ENCODE measurements around the gene NPHS2. TPM values are rescaled to one million over a fixed set of nuclear protein-coding genes. Genes with fewer than 3 reads are reported as not detected.

NPHS2 gene
- total and polyA plus RNA-seq, 2 of the 13 experiments (the other 11 are each of a cell fraction or from before 2014, with no cell fraction given), result not detected

GRCh38 chr1:179589509-179589908 lies 13.8 kb upstream of the NPHS2 start:
- ChIA-PET CTCF (ENCODE audit: low intra/inter-chr PET ratio, low total read pairs) (no interaction called here), POLR2A (no interaction called here)
- Histone ChIP-seq H4K20me1 (ENCODE audit: insufficient read depth, low read length) (no peaks in the 10 kb centered on the region), H3K36me3 (replicated peaks in 1 of 2; ENCODE audit: control insufficient read depth in 1 of 2, insufficient read depth in 2 of 2, low read length in 2 of 2) (no peaks in the 10 kb centered on the region), H3K4me1 (ENCODE audit: insufficient read depth, low read length) (no peaks in the 10 kb centered on the region), H3K4me3 (replicated peaks in 1 of 3; ENCODE audit: insufficient read depth in 1 of 3, low read depth in 2 of 3, low read length in 3 of 3) (no peak overlapping the region), H3K4me2 (ENCODE audit: low read depth, low read length) (no peak overlapping the region), H3K9me3 (ENCODE audit: low read length) (no peaks in the 10 kb centered on the region), H3K9ac (ENCODE audit: insufficient read depth, low read depth, low read length) (no peak overlapping the region), H3K79me2 (ENCODE audit: insufficient read depth, low read length) (no peaks in the 10 kb centered on the region), H3K27ac (ENCODE audit: extremely low read length, insufficient read depth, low read length) (no peak overlapping the region), H3K27me3 (ENCODE audit: control insufficient read depth in 1 of 2, insufficient read depth in 2 of 2, low read length in 2 of 2) (peaks cover 0 to 6% of the 10 kb centered on the region in 2 experiments; a peak in 1 of 5 replicates), H2AFZ (ENCODE audit: low read length) (no peak overlapping the region)
- in situ Hi-C loops (cut with HindIII; ENCODE audit: extremely low pct_ligation_motif_present, low pct_unique_long_range_greater_than_20kb) (loop anchor here (25.0 kb wide), 1 partner anchor 327 kb away; no protein-coding TSS in a partner anchor), intact Hi-C loops (cut with micrococcal nuclease; ENCODE audit: unreplicated experiment) (no loop called here)
- WGBS (ENCODE audit: low lambda C conversion rate), result 95% methylated on average over 4 of the region's 4 CpGs
- no peak for FAIRE-seq
- no TSS peak for BruUV-seq (replicated peaks)
- ATAC-seq, result no peak
- DNase-seq (ENCODE audit: low spot score), result no peak
- TF ChIP-seq ZNF737 (CRISPR knock-in tag; IDR thresholded peaks at IDR 0.05; ENCODE audit: borderline replicate concordance) (no peak), TAF15 (IDR thresholded peaks at IDR 0.05; ENCODE audit: low read depth, low read length, poor library complexity, severe bottlenecking) (no peak), EED (CRISPR knock-in tag; IDR thresholded peaks at IDR 0.05) (no peak), ZNF879 (CRISPR knock-in tag; IDR thresholded peaks at IDR 0.05) (no peak), GLMP (CRISPR knock-in tag; IDR thresholded peaks at IDR 0.05; ENCODE audit: borderline replicate concordance) (no peak), ZNF407 (CRISPR knock-in tag; IDR thresholded peaks at IDR 0.05; ENCODE audit: not compliant biosample characterization) (no peak), WIZ (CRISPR knock-in tag; IDR thresholded peaks at IDR 0.05) (no peak), DNMT1 (CRISPR knock-in tag; IDR thresholded peaks at IDR 0.05) (no peak), CTCF (CRISPR knock-in tag; IDR thresholded peaks at IDR 0.05) (no peak), TEAD2 (CRISPR knock-in tag; IDR thresholded peaks at IDR 0.05) (no peak), KLF11 (CRISPR knock-in tag; IDR thresholded peaks at IDR 0.05) (no peak), TRAFD1 (CRISPR knock-in tag; IDR thresholded peaks at IDR 0.05; ENCODE audit: borderline replicate concordance) (no peak)

Data from HepG2 (cell line).